ENCODE measurements around the gene SHMT1. TPM values are rescaled to one million over a fixed set of nuclear protein-coding genes. Genes with fewer than 3 reads are reported as not detected.

Gene SHMT1
- total and polyA plus RNA-seq, 2 donors (not counting 1 experiment from before 2014, with no cell fraction given): 11.9 to 12.6 TPM

DNA sequence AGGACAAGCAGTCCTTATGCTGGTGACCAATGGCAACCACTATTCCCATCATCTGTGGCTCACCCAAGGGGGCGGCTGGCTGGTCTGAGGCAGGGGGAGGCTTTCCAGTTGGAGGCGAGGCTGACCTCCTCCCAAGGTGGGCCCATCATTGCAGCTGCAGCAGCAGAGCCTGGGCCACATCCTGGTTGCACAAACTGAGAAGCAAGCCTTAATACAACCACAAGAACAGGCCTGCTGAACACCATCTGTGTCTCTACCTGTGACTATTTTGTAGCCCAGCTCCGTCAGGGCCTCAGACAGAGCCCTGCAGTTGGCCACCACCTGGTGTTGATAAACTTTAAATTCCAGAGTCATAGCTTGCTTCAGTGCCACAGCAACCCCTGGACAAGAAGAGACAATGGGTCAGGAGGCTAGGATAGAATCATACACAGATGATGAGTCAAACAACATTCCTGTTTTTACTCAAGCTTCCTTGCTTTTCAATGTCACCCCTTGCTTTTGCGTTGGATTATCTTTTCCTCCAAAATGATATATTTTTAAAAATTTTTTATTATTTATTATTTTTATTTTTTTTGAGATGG, 30.4 kb downstream of the SHMT1 start:
- TF ChIP-seq CTCF (conservative IDR thresholded peaks at IDR 0.05 in 1 of 2, IDR thresholded peaks at IDR 0.05 in 1 of 2; ENCODE audit: low read depth in 1 of 2, low read length in 2 of 2) (no peak), EZH2 (IDR thresholded peaks at IDR 0.05; ENCODE audit: low read length, missing control alignments) (no peak)
- no peak for DNase-seq (ENCODE audit: low read depth in 2 of 2)
- no peak overlapping the region for H3K27ac ChIP-seq (ENCODE audit: insufficient read depth, low read length)
- H3K4me1 ChIP-seq (ENCODE audit: control insufficient read depth, extremely low read depth, insufficient read depth, low read length): no peaks in the 10 kb centered on the region
- no peaks in the 10 kb centered on the region for H3K27me3 ChIP-seq (ENCODE audit: control insufficient read depth, insufficient read depth, low read length)
- H3K36me3 ChIP-seq (ENCODE audit: control insufficient read depth, insufficient read depth, low read length): peaks cover 2% of the 10 kb centered on the region
- no peaks in the 10 kb centered on the region for H3K79me2 ChIP-seq (ENCODE audit: control insufficient read depth, insufficient read depth, low read length)
- no peak overlapping the region for H3K9ac ChIP-seq (ENCODE audit: insufficient read depth, low read length)
- no peak overlapping the region for H2AFZ ChIP-seq (ENCODE audit: low read length)
- no peak overlapping the region for H3K4me3 ChIP-seq (replicated peaks in 1 of 4; ENCODE audit: control extremely low read depth in 1 of 4, insufficient read depth in 1 of 4, low read depth in 3 of 4, low read length in 4 of 4)
- no peaks in the 10 kb centered on the region for H4K20me1 ChIP-seq (ENCODE audit: control insufficient read depth, extremely low read depth, insufficient read depth, low read length)
- no peaks in the 10 kb centered on the region for H3K9me3 ChIP-seq (ENCODE audit: control insufficient read depth, insufficient read depth, low read depth, low read length)
- no peak overlapping the region for H3K4me2 ChIP-seq (ENCODE audit: extremely low read depth, insufficient read depth, low read length)

DNA sequence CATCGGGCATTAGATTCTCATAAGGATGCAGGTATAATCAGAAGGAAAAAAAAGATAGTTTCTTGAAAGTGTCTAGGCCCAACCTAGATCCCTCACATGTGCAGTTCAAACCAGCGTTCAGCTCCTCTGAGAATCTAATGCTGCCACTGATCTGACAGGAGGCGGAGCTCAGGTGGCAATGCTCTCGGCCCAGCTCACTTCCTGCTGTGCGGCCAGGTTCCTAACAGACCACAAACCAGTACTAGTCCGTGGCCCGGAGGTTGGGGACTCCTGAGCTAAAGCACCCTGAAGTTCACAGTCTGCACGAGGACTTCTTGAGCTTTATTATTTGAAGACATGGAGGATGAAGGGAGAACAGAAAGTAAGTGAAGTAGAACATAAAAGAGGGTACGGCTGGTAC, 31.5 kb downstream of the SHMT1 start:
- no peaks in the 10 kb centered on the region for H3K4me1 ChIP-seq (ENCODE audit: control insufficient read depth, extremely low read depth, insufficient read depth, low read length)
- TF ChIP-seq CTCF (conservative IDR thresholded peaks at IDR 0.05 in 1 of 2, IDR thresholded peaks at IDR 0.05 in 1 of 2; ENCODE audit: low read depth in 1 of 2, low read length in 2 of 2) (no peak), EZH2 (IDR thresholded peaks at IDR 0.05; ENCODE audit: low read length, missing control alignments) (no peak)
- H3K36me3 ChIP-seq (ENCODE audit: control insufficient read depth, insufficient read depth, low read length): peaks cover 2% of the 10 kb centered on the region
- H3K9ac ChIP-seq (ENCODE audit: insufficient read depth, low read length): no peak overlapping the region
- H3K27ac ChIP-seq (ENCODE audit: insufficient read depth, low read length): no peak overlapping the region
- no peaks in the 10 kb centered on the region for H4K20me1 ChIP-seq (ENCODE audit: control insufficient read depth, extremely low read depth, insufficient read depth, low read length)
- H2AFZ ChIP-seq (ENCODE audit: low read length): no peak overlapping the region
- H3K4me2 ChIP-seq (ENCODE audit: extremely low read depth, insufficient read depth, low read length): no peak overlapping the region
- H3K27me3 ChIP-seq (ENCODE audit: control insufficient read depth, insufficient read depth, low read length): no peaks in the 10 kb centered on the region
- H3K4me3 ChIP-seq (replicated peaks in 1 of 4; ENCODE audit: control extremely low read depth in 1 of 4, insufficient read depth in 1 of 4, low read depth in 3 of 4, low read length in 4 of 4): no peak overlapping the region
- H3K79me2 ChIP-seq (ENCODE audit: control insufficient read depth, insufficient read depth, low read length): no peaks in the 10 kb centered on the region
- no peaks in the 10 kb centered on the region for H3K9me3 ChIP-seq (ENCODE audit: control insufficient read depth, insufficient read depth, low read depth, low read length)
- no peak for DNase-seq (ENCODE audit: low read depth in 2 of 2)

GRCh38 chr17:18328643-18329204, 34.6 kb downstream of the SHMT1 start:
- no peak overlapping the region for H3K9ac ChIP-seq (ENCODE audit: insufficient read depth, low read length)
- H4K20me1 ChIP-seq (ENCODE audit: control insufficient read depth, extremely low read depth, insufficient read depth, low read length): no peaks in the 10 kb centered on the region
- no peak for TF ChIP-seq EZH2 (IDR thresholded peaks at IDR 0.05; ENCODE audit: low read length, missing control alignments)
- no peak for TF ChIP-seq CTCF (conservative IDR thresholded peaks at IDR 0.05 in 1 of 2, IDR thresholded peaks at IDR 0.05 in 1 of 2; ENCODE audit: low read depth in 1 of 2, low read length in 2 of 2)
- no peak overlapping the region for H3K27ac ChIP-seq (ENCODE audit: insufficient read depth, low read length)
- peaks cover 7% of the 10 kb centered on the region for H3K36me3 ChIP-seq (ENCODE audit: control insufficient read depth, insufficient read depth, low read length)
- H3K27me3 ChIP-seq (ENCODE audit: control insufficient read depth, insufficient read depth, low read length): no peaks in the 10 kb centered on the region
- no peaks in the 10 kb centered on the region for H3K79me2 ChIP-seq (ENCODE audit: control insufficient read depth, insufficient read depth, low read length)
- H3K4me2 ChIP-seq (ENCODE audit: extremely low read depth, insufficient read depth, low read length): no peak overlapping the region
- no peak overlapping the region for H2AFZ ChIP-seq (ENCODE audit: low read length)
- no peak overlapping the region for H3K4me3 ChIP-seq (replicated peaks in 1 of 4; ENCODE audit: control extremely low read depth in 1 of 4, insufficient read depth in 1 of 4, low read depth in 3 of 4, low read length in 4 of 4)
- DNase-seq (ENCODE audit: low read depth in 2 of 2): no peak
- no peaks in the 10 kb centered on the region for H3K4me1 ChIP-seq (ENCODE audit: control insufficient read depth, extremely low read depth, insufficient read depth, low read length)
- no peaks in the 10 kb centered on the region for H3K9me3 ChIP-seq (ENCODE audit: control insufficient read depth, insufficient read depth, low read depth, low read length)
